Measurements from ENCODE around the gene CAMK2D.

Gene CAMK2D

DNA sequence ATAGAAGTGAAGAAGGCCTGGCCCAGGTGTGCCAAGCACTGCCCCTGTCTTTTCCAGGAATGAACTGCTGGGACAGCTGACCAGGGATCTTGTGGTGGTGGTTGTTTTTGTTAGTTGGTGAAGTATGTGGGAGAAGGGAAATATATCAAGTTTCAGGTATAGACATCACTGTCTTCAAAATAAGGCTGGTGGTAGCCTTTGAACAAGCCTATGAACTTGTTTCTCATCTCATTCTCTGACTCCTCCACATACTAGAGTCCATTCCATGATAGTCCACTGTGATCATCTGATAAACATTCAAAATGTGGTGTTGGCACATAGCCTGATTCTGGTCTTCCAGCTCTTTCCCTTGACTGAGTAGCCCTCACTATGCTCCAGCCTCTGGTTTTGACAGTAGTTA, 303.7 kb downstream of the CAMK2D start:
- DNase-seq = no peak

GRCh38 chr4:113457121-113457520, 304.4 kb downstream of the CAMK2D start:
- no peak for DNase-seq

DNA sequence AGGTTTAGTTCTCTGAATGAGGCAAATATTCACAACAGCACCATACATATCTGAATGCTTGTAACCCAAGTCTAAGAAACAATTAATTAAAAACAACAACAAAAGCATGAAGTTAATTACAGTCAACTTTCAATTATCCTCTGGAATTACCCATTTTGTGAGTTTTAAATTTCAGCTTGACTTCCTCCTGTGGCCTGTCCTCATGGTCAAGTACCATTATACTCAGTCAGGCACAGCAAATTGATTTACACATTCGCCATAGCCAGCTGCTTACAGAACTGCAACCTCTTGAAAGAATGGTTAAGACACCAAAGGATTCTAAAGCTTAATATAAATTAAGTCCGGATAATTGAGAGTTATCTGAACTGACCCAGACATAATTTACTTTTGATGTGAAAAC, 306.5 kb downstream of the CAMK2D start:
- no peak for DNase-seq

GRCh38 chr4:113452868-113453620, 308.5 kb downstream of the CAMK2D start:
- DNase-seq = no peak

- DNase-seq = no peak
Measured at GRCh38 chr4:113452152-113452551, 309.4 kb downstream of the CAMK2D start.

- DNase-seq = no peak
Measured at GRCh38 chr4:113450295-113451080, 311.1 kb downstream of the CAMK2D start.

DNA sequence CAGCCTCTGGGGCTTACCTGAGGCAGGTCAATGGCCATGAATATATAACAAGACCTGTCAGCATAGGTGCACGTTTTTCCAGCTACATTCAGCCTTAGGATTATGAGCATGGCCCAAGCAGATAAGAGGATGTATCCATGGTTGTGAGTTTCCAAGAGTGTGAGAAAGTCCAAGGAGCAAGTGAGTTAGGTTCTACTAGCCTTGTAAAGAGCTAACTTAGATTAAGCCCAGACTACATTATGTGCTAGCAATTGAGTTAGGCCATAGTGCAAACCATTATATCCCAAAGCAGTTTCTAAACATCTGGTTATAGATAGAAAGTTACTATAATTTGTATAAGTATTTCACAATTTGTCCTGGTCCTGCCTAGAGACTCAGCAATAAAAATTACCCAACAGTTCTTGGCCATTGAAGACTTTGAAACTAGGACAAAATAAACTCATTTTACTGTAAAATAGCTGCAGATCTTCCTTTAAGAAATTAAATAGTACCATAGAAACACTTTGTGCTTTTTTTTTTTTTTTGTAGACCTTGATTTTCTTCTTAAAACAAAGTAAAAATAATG, 312.0 kb downstream of the CAMK2D start:
- no peak for DNase-seq

DNA sequence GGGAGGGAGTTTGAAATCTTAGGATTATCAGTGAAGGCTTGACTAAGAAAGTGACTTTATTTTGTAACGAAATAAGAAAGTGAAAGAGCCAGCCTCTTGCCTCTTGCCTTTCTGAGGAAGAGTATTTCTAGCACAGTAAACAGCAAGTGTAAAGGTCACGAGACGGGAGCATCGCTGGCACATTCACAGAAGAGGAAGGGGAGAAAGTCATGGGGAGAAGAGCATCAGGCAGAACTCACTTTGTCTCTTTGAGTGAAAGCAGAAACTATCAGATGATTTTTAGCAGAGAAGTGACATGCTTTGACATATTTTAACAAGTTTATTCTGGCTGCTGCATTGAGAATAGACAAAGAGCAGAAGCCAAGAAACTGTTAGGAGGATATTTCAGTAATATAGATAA, 313.8 kb downstream of the CAMK2D start:
- DNase-seq = peak; percentile 35

GRCh38 chr4:113447061-113447460, 314.5 kb downstream of the CAMK2D start:
- no peak for DNase-seq

- peak; percentile 54 for DNase-seq
Measured at GRCh38 chr4:113446019-113446418, 315.5 kb downstream of the CAMK2D start.

DNA sequence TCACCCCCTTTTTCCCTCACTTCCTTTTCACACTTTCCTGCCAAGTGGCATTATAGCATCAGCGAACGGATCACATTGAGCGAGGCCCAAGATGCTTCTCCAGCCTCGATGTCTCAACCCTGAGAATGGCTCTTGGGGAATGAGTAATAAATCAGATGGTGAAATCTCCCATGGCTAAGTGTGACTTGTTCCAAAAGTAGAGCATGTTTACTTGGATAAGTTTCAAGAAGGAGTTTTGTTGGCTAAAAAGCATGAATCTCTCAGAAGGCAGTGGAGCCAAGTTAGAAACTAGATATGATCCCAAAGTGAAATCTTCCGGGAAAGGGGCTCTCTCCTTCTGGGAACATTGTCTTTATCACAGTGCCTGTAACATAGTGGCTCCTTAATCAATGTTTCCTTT, 316.3 kb downstream of the CAMK2D start:
- DNase-seq = no peak

- DNase-seq = no peak
Measured at GRCh38 chr4:113444386-113444785, 317.2 kb downstream of the CAMK2D start.

GRCh38 chr4:113442826-113443225, 318.7 kb downstream of the CAMK2D start:
- DNase-seq = no peak

DNA sequence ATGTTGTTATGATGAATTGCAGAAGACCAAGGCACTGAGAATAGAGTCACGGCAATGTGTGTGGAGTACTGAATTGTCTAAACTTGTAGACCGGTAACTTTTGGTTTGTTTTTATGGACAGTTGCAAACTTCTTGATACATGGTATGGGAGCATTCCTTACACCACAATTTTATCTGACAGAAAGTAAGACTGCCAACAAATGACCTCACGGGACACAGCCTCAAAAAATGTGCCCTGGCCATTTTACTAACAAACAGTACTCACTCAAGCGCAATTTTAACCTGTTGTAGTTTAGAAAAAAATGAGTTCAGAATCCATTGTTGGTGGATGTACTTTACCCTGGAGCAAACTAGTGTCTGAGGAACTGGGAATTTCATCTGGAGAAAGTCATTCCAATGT, 321.2 kb downstream of the CAMK2D start:
- DNase-seq = no peak

- DNase-seq = no peak
Measured at GRCh38 chr4:113438596-113438995, 322.9 kb downstream of the CAMK2D start.

DNA sequence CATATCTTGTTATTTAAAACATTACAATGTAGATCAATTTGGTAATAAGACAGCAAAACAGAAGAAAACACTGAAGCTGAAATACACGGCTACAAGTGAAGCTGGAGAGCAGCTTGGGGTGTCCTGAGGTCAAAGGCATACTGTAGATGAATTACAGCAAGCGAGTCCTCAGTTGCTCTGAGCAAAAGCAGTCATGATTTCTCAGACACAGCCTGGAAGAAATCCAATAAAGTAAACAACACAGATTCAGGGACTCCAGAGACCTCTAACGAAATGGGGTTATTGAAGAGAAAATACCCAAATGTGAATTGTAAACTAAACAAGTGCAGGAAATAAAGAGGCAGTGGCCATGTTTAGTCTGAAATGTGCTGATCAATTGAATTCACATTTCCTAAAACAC, 324.4 kb downstream of the CAMK2D start:
- DNase-seq = no peak

- no peak for DNase-seq
Measured at GRCh38 chr4:113436360-113436759, 325.2 kb downstream of the CAMK2D start.

GRCh38 chr4:113435893-113436292, 325.6 kb downstream of the CAMK2D start:
- peak; percentile 24 for DNase-seq

DNA sequence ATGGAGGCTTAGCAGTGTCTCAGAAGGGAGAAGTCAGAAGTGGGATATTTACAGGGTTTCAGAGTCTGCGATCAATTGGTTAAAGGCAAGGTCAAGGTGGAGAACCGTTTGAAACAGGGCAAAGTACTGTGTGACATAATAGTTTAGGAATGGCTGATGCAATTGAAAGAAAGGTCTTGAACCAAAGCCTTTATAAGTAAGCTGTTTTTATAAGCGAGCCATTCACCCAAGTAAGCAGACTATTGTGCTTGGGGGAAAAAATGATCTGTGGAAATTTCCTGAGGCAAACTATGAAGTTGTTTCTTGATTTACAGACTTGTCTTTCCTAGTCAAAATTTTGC, 327.3 kb downstream of the CAMK2D start:
- DNase-seq = no peak

GRCh38 chr4:113433536-113434246, 327.8 kb downstream of the CAMK2D start:
- no peak for DNase-seq

DNA sequence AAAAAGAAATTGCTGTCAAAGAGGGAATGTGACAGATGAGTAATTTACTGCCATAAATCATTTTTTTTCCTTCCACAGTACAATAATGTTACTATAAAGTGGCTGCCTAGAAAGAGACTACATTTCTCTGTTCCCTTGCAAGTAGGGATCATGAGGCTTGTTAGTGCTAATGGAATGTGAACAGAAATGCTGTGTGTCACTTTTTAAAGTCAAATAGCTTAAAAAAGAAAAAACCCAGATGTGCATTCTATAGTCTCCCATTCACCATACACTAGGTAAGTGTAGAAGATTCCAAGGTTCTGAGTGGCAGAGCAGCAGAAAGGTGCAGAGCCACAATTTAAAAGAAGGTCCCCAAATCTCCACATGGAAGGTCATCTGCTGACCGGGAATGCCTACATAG, 328.4 kb downstream of the CAMK2D start:
- DNase-seq = no peak

GRCh38 chr4:113423631-113424030, 337.9 kb downstream of the CAMK2D start:
- no peak for DNase-seq

DNA sequence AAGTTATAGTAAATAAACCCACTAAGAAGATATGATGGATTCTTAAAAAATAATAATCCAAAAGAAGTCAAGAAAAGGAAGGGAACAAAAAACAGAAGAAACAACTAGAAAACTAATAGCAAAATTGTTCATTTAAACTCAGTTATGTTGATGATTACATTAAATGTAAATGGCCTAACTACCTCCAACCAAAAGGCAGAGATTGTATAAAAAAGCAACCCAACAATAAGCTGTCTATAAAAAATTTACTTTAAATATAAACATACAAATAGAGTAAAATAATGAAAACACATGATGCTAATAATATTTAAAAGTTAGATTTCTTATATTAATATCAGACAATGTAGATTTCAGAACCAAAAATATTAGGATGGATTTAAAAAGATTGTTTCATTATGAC, 340.6 kb downstream of the CAMK2D start:
- DNase-seq = no peak

DNA sequence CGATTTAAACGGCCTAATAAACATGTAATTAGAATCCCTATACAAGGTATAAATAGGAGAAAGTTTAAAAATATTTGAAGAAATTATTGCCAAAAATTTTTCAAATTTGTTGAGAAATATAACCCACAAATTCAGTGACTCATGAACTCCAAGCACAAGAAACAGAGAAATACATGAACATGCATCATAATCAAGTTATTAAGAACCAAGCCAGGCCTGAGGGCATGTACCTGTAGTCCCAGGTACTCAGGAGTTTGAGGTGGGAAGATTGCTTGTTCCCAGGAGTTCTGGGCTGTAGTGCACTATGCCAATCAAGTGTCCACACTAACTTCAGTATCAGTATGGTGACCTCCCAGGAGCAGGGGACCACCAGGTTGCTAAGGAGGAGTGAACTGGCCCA, 341.9 kb downstream of the CAMK2D start:
- DNase-seq = no peak
